ENCODE measurements around the gene GALK2.

The GALK2 gene

GRCh38 chr15:49135342-49135857, 34.6 kb upstream of the GALK2 start:
- no peak for TF ChIP-seq TCF4 (CRISPR knock-in tag; IDR thresholded peaks at IDR 0.05; ENCODE audit: borderline replicate concordance)
- no peak for TF ChIP-seq PPARA (CRISPR knock-in tag; IDR thresholded peaks at IDR 0.05; ENCODE audit: borderline replicate concordance)
- TF ChIP-seq ZFP30 (CRISPR knock-in tag; IDR thresholded peaks at IDR 0.05) = no peak
- ATAC-seq = no peak

GRCh38 chr15:49135911-49136310, 34.1 kb upstream of the GALK2 start:
- ATAC-seq = peak; percentile 43; the same call in 2 of the 3 replicates
- TF ChIP-seq ZNF8 (CRISPR knock-in tag; IDR thresholded peaks at IDR 0.05) (no peak), ISL1 (CRISPR knock-in tag; IDR thresholded peaks at IDR 0.05) (peak; percentile 39; the same call in 1 of the 2 replicates), ZC3H10 (CRISPR knock-in tag; IDR thresholded peaks at IDR 0.05) (no peak), CSRNP3 (CRISPR knock-in tag; IDR thresholded peaks at IDR 0.05) (no peak), ZFP3 (CRISPR knock-in tag; IDR thresholded peaks at IDR 0.05) (no peak), PATZ1 (CRISPR knock-in tag; IDR thresholded peaks at IDR 0.05; ENCODE audit: borderline replicate concordance) (no peak)

GRCh38 chr15:49137861-49138260, 32.2 kb upstream of the GALK2 start:
- no peak for ATAC-seq
- no peak for TF ChIP-seq PATZ1 (CRISPR knock-in tag; IDR thresholded peaks at IDR 0.05; ENCODE audit: borderline replicate concordance)
- no peak for TF ChIP-seq ZFP30 (CRISPR knock-in tag; IDR thresholded peaks at IDR 0.05)
- TF ChIP-seq ARNTL (CRISPR knock-in tag; IDR thresholded peaks at IDR 0.05; ENCODE audit: borderline replicate concordance, low read depth) = no peak
- no peak for TF ChIP-seq CSRNP3 (CRISPR knock-in tag; IDR thresholded peaks at IDR 0.05)
- no peak for TF ChIP-seq SNAI2 (CRISPR knock-in tag; IDR thresholded peaks at IDR 0.05)
- TF ChIP-seq CREB5 (CRISPR knock-in tag; IDR thresholded peaks at IDR 0.05; ENCODE audit: low read depth) = no peak
- TF ChIP-seq BACH2 (CRISPR knock-in tag; IDR thresholded peaks at IDR 0.05; ENCODE audit: borderline replicate concordance) = no peak
- no peak for TF ChIP-seq ZFP3 (CRISPR knock-in tag; IDR thresholded peaks at IDR 0.05)
- TF ChIP-seq ZNF70 (CRISPR knock-in tag; IDR thresholded peaks at IDR 0.05) = no peak
- TF ChIP-seq OSR1 (CRISPR knock-in tag; IDR thresholded peaks at IDR 0.05) = no peak
- no peak for TF ChIP-seq ISL1 (CRISPR knock-in tag; IDR thresholded peaks at IDR 0.05)
- no peak for TF ChIP-seq ZC3H10 (CRISPR knock-in tag; IDR thresholded peaks at IDR 0.05)
- no peak for TF ChIP-seq CSDC2 (CRISPR knock-in tag; IDR thresholded peaks at IDR 0.05)
- no peak for TF ChIP-seq ZNF565 (CRISPR knock-in tag; conservative IDR thresholded peaks at IDR 0.05; ENCODE audit: low read depth)
- no peak for TF ChIP-seq ZNF8 (CRISPR knock-in tag; IDR thresholded peaks at IDR 0.05)
- TF ChIP-seq GLIS3 (CRISPR knock-in tag; IDR thresholded peaks at IDR 0.05) = no peak
- TF ChIP-seq TCF4 (CRISPR knock-in tag; IDR thresholded peaks at IDR 0.05; ENCODE audit: borderline replicate concordance) = no peak
- TF ChIP-seq PPARA (CRISPR knock-in tag; IDR thresholded peaks at IDR 0.05; ENCODE audit: borderline replicate concordance) = no peak
- no peak for TF ChIP-seq ESRRG (CRISPR knock-in tag; IDR thresholded peaks at IDR 0.05)
- TF ChIP-seq TSHZ2 (CRISPR knock-in tag; IDR thresholded peaks at IDR 0.05) = no peak

Data from SK-N-SH treated with all-trans-retinoic acid at 6 μM for 48 hours (cell line).